Measurements from ENCODE around the gene CELA2A. TPM values are rescaled to one million over a fixed set of nuclear protein-coding genes. Genes with fewer than 3 reads are reported as not detected.

The CELA2A gene
- total RNA-seq, 1 experiment from 2014 or later = not detected

- TF ChIP-seq, protein P1, sequence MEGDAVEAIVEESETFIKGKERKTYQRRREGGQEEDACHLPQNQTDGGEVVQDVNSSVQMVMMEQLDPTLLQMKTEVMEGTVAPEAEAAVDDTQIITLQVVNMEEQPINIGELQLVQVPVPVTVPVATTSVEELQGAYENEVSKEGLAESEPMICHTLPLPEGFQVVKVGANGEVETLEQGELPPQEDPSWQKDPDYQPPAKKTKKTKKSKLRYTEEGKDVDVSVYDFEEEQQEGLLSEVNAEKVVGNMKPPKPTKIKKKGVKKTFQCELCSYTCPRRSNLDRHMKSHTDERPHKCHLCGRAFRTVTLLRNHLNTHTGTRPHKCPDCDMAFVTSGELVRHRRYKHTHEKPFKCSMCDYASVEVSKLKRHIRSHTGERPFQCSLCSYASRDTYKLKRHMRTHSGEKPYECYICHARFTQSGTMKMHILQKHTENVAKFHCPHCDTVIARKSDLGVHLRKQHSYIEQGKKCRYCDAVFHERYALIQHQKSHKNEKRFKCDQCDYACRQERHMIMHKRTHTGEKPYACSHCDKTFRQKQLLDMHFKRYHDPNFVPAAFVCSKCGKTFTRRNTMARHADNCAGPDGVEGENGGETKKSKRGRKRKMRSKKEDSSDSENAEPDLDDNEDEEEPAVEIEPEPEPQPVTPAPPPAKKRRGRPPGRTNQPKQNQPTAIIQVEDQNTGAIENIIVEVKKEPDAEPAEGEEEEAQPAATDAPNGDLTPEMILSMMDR (conservative IDR thresholded peaks at IDR 0.05) = no peak
- no peak for TF ChIP-seq EZH2 (IDR thresholded peaks at IDR 0.05; ENCODE audit: low read depth)
- Histone ChIP-seq H3K4me2 (no peak overlapping the region), H3K4me3 (no peak overlapping the region), H3K79me2 (ENCODE audit: low read depth) (peaks cover 85% of the 10 kb centered on the region), H3K36me3 (ENCODE audit: low read depth) (0 out of 2 replicates have a peak, but pooled peaks cover 6% of the 10 kb centered on the region), H3K9me2 (ENCODE audit: insufficient read depth) (no peaks in the 10 kb centered on the region), H3K27ac (no peak overlapping the region), H3K9me3 (ENCODE audit: insufficient read depth, low read depth) (no peaks in the 10 kb centered on the region), H3F3A (ENCODE audit: insufficient read depth, low read depth) (peaks cover 36% of the 10 kb centered on the region), H4K20me1 (ENCODE audit: insufficient read depth) (peaks cover 6% of the 10 kb centered on the region; the same call in 1 of the 2 replicates), H3K27me3 (ENCODE audit: insufficient read depth, low read depth) (no peaks in the 10 kb centered on the region), H3K4me1 (replicated peaks; ENCODE audit: insufficient read depth) (peaks cover 42% of the 10 kb centered on the region), H2AFZ (no peak overlapping the region)
- DNase-seq = no peak
- POLR2A ChIA-PET (ENCODE audit: unreplicated experiment) = interaction anchor here (0.6 to 0.7 kb wide), 2 partner anchors 86 to 96 kb away, joined by 3 read pairs; no protein-coding TSS in a partner anchor
- intact Hi-C loops (cut with micrococcal nuclease; ENCODE audit: unreplicated experiment) = loop anchor here (5.0 kb wide), 1 partner anchor 267 kb away; the partner anchor contains the start of gene TMEM51
- CTCF ChIA-PET = no interaction called here
- BruUV-seq (replicated peaks) = no TSS peak
Observed at GRCh38 chr1:15418806-15419515, 37.6 kb upstream of the CELA2A start.

GRCh38 chr1:15420853-15421465 is 35.6 kb upstream of the CELA2A start:
- Histone ChIP-seq H3K27me3 (ENCODE audit: insufficient read depth, low read depth) (no peaks in the 10 kb centered on the region), H3K9me3 (ENCODE audit: insufficient read depth, low read depth) (no peaks in the 10 kb centered on the region), H3K4me2 (no peak overlapping the region), H3K36me3 (ENCODE audit: low read depth) (no peaks in the 10 kb centered on the region), H3K4me1 (replicated peaks; ENCODE audit: insufficient read depth) (peaks cover 43% of the 10 kb centered on the region), H3K9me2 (ENCODE audit: insufficient read depth) (no peaks in the 10 kb centered on the region), H3K4me3 (no peak overlapping the region), H2AFZ (no peak overlapping the region), H3K79me2 (ENCODE audit: low read depth) (peaks cover 75% of the 10 kb centered on the region), H4K20me1 (ENCODE audit: insufficient read depth) (peaks cover 3% of the 10 kb centered on the region; the same call in 1 of the 2 replicates), H3K27ac (no peak overlapping the region), H3F3A (ENCODE audit: insufficient read depth, low read depth) (peaks cover 29% of the 10 kb centered on the region)
- ChIA-PET CTCF (interaction anchor here (0.7 kb wide), 1 partner anchor 9 kb away, joined by 3 read pairs; no protein-coding TSS in a partner anchor), POLR2A (ENCODE audit: unreplicated experiment) (no interaction called here)
- no peak for DNase-seq
- TF ChIP-seq, protein P1 (conservative IDR thresholded peaks at IDR 0.05) = no peak
- no peak for TF ChIP-seq EZH2 (IDR thresholded peaks at IDR 0.05; ENCODE audit: low read depth)
- intact Hi-C loops (cut with micrococcal nuclease; ENCODE audit: unreplicated experiment) = loop anchor here (5.0 kb wide), 2 partner anchors 204 to 284 kb away; no protein-coding TSS in a partner anchor
- no TSS peak for BruUV-seq (replicated peaks)

- no peak for DNase-seq
- Histone ChIP-seq H4K20me1 (ENCODE audit: insufficient read depth) (peaks cover 3% of the 10 kb centered on the region; the same call in 1 of the 2 replicates), H3K9me2 (ENCODE audit: insufficient read depth) (no peaks in the 10 kb centered on the region), H3K4me1 (replicated peaks; ENCODE audit: insufficient read depth) (peaks cover 29% of the 10 kb centered on the region), H3K36me3 (ENCODE audit: low read depth) (no peaks in the 10 kb centered on the region), H3K4me2 (no peak overlapping the region), H2AFZ (no peak overlapping the region), H3K27ac (no peak overlapping the region), H3K9me3 (ENCODE audit: insufficient read depth, low read depth) (no peaks in the 10 kb centered on the region), H3F3A (ENCODE audit: insufficient read depth, low read depth) (peaks cover 15% of the 10 kb centered on the region; the same call in 1 of the 2 replicates), H3K4me3 (no peak overlapping the region), H3K27me3 (ENCODE audit: insufficient read depth, low read depth) (no peaks in the 10 kb centered on the region), H3K79me2 (ENCODE audit: low read depth) (peaks cover 65% of the 10 kb centered on the region)
- no peak for TF ChIP-seq EZH2 (IDR thresholded peaks at IDR 0.05; ENCODE audit: low read depth)
- TF ChIP-seq, protein P1 (conservative IDR thresholded peaks at IDR 0.05) = no peak
- POLR2A ChIA-PET (ENCODE audit: unreplicated experiment) = no interaction called here
- no TSS peak for BruUV-seq (replicated peaks)
- CTCF ChIA-PET = no interaction called here
- intact Hi-C loops (cut with micrococcal nuclease; ENCODE audit: unreplicated experiment) = loop anchor here (5.0 kb wide), 2 partner anchors 206 to 286 kb away; no protein-coding TSS in a partner anchor
Observed at GRCh38 chr1:15422871-15423270, 33.7 kb upstream of the CELA2A start.

All from PC-9 (cell line).